GM19043 (cell line): ENCODE measurements around the gene GSTM1.

ENCODE experiments used
- ATAC-seq: cut with Tn5 transposase; IDR thresholded peaks from one replicate; pipeline ENCODE4 v1.9.1; 2021; ENCODE audit warnings: low read depth; ENCODE audit not compliant: unreplicated experiment

Gene GSTM1

DNA sequence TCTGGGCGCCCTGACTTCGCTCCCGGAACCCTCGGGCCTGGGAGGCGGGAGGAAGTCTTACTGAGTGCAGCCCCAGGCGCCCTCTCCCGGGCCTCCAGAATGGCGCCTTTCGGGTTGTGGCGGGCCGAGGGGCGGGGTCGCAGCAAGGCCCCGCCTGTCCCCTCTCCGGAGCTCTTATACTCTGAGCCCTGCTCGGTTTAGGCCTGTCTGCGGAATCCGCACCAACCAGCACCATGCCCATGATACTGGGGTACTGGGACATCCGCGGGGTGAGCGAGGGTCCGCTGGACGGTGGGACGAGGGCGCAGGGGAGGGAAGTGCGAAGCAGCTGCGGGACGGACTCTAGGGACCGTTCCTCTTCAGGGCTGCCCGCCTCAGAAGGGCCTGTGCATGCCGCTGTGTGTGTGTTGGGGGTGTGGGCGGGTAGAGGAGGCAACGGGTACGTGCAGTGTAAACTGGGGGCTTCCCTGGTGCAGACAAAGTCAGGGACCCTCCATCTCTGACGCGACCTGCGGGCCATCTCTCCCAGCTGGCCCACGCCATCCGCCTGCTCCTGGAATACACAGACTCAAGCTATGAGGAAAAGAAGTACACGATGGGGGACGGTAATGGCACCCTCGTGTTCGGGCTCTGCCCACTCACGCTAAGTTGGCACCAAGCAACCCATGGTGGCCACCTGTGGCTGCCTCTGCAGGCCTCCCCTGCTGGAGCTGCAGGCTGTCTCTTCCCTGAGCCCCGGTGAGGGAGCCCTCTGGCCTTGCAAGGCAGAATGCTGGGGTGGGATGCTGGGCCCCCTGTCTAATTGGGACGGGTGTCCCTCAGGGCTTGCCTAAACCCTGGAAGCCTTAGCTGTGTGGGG lies at the start of gene GSTM1:
Gene GSTM1, plus strand, starts transcription at position 177 of the 859 bp plus-strand sequence. Its CDS starts 57 bp downstream, at position 234.
- peak; percentile 94 for ATAC-seq

GRCh38 chr1:109639063-109639840 lies 48.4 kb upstream of the GSTM1 start:
- no peak for ATAC-seq

GRCh38 chr1:109639841-109640184 lies 47.8 kb upstream of the GSTM1 start:
- no peak for ATAC-seq

GRCh38 chr1:109640285-109640865 lies 47.2 kb upstream of the GSTM1 start:
- no peak for ATAC-seq

DNA sequence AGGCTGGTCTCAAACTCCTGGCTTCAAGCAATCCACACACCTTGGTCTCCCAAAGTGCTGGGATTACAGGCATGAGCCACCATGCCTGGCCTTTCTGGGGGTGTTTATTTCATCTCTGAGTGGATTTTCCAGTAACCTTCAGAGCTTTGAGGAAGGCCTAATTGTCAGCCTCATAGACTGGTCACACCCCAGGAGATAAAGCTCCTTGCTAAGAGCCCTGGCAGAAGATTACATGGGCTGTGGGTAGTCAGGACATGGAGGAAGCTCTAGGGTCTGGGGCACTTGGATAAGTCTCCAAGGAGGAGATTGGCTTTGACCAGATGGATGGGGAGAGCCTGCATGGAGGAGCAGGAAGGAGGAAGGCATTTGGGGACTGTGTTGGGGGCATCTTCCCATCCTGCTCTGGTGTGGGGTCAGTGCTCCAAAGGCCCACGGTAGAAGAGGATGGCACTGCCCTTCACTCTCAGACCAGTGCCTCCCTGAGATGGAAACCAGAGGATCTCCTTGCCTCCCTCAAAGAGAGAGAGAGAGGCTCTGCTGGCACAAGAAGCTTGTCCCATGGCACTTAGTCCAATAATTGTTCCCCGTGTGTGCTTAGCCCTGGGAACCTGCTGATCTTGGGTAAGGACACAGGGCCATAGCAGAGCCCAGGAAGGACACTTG lies 46.4 kb upstream of the GSTM1 start:
- no peak for ATAC-seq

GRCh38 chr1:109641861-109642260 lies 45.8 kb upstream of the GSTM1 start:
- no peak for ATAC-seq

DNA sequence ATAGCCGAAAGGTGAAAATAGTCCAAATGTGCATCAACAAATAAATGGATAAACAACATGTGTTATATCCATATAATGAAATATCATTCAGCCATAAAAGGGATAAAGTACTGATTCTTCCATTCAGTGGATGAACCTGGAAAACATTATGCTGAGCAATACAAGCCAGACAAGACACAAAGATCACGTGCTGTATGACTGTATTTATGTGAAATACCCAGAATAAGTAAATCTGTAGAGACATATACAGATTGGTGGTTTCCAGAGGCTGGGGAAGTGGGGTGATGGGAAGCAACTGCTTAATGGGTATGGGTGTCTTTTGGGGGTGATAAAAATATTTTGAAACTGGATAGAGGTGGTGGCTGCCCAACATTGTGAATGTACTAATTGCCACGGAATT lies 45.0 kb upstream of the GSTM1 start:
- no peak for ATAC-seq

GRCh38 chr1:109643385-109644230 lies 44.0 kb upstream of the GSTM1 start:
- peak; percentile 84 for ATAC-seq

DNA sequence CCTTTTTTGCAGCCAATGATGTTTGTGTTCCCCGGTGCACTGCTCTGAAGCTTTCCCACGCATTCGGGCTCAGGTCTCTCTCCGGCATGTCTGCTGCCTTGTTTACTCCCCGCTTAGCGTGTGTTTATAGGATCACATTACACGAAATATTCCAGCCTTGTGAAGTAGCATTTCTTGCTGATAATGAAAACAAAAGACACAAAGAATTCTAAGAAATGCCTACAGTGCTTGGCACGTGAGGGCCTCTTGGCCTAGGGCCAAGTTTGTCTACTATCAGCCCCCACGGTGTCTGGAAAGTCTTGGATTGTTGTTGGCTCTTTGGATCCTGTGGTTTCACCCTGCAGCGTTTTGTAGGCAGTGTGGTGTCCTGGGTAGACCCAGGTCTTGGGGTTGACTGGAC lies 42.9 kb upstream of the GSTM1 start:
- ATAC-seq = no peak

DNA sequence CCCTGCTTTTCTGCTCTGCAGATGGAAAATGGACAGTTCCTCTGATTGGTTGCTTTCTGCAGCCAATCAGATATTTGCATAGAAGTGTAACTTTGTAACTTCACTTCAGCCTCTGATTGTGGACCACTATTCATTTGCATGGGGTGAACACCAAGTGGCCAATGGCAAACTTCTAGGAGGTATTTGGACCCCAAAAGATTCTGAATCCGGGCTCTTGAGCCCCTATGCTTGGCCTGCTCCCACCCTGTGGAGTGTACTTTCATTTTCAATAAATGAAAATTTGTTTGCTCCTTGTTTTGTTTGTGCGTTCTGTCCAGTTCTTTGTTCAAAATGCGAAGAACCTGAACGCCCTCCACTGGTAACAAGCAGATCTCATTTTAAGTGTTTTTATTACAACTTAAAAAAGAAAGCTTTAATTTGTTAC lies 38.1 kb upstream of the GSTM1 start:
- no peak for ATAC-seq

- ATAC-seq = no peak
Observed at GRCh38 chr1:109650609-109651008, 37.0 kb upstream of the GSTM1 start.

GRCh38 chr1:109652402-109652801 lies 35.2 kb upstream of the GSTM1 start:
- no peak for ATAC-seq

DNA sequence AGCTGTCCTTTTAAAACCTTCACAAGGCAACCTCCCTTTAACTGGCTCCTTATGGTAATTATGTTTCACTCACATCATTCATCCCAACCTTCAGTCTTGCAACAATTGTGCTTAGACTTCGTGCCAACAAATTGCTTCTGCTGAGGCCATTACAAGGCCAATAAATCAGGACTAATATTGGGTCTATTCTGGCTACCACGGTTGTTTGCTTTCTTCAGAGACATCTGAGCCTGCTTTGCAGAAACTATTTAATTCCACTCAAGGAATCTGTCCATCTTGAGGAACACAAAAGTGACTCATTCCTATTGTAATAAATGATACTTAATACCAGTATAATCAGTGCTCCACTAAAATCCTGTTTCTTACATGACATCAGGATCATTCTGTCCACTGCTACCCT lies 34.3 kb upstream of the GSTM1 start:
- ATAC-seq = no peak

DNA sequence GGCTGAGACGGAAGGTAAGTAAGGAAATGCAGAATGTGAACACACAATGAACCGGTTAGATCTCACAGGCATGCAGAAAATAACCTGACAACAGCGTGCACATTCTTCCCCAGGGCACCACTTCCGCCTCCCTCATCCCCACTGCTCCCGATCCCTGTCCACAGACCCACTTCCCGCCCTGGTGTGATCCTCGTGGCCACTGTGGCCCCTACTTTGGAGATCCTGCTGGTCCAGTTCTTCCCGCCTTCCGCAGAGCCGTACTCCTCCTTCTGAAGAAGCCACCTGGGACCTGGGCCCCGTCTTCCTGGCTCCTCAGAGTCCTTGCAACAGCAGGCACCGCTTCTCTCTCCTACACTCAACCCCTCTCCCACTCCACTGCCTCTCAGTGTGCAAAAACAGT lies 33.1 kb upstream of the GSTM1 start:
- no peak for ATAC-seq

- ATAC-seq = peak; percentile 86
Observed at GRCh38 chr1:109655615-109656519, 31.8 kb upstream of the GSTM1 start, which contains the start of gene GSTM4. GSTM4 (plus strand) TSS chr1:109656099; CDS start chr1:109656390, 291 bp downstream.

DNA sequence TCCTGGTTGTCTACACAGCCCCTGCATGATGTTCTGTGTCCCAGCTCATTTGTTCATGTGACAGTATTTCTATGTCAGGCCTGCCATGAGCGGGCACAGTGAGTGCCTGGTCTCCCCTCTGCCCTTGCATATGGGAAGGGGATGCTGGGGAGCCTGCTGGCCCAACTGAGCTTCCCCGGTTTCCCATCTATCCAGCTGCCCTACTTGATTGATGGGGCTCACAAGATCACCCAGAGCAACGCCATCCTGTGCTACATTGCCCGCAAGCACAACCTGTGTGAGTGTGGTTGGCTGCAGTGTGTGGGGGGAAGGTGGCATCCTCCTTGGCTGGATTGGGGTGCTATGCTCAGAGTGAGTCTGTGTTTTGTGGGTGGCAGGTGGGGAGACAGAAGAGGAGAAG lies 30.2 kb upstream of the GSTM1 start:
- ATAC-seq = no peak

- ATAC-seq = no peak
Observed at GRCh38 chr1:109657970-109658369, 29.6 kb upstream of the GSTM1 start.

DNA sequence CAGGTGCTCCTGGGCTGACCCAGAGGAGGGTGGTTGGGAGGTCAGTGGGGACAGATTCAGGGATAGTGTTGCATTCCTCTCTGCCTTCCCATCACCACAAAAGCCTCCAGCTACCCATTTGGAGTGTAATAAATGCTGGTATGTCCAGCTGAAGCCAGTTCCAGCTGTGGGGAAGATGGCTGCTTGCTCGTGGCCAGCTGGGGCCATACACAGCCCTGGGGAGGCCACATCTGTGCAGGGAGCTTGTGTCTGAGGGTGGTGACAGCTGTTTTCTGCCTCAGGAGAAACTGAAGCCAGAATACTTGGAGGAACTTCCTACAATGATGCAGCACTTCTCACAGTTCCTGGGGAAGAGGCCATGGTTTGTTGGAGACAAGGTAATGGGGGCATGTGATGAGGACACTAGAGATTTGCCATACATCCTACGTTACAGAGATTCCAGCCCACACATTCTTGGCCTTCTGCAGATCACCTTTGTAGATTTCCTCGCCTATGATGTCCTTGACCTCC lies 29.0 kb upstream of the GSTM1 start:
- no peak for ATAC-seq

- ATAC-seq = no peak
Observed at GRCh38 chr1:109659145-109659544, 28.5 kb upstream of the GSTM1 start.
